HEK293 (cell line): ENCODE data around the gene ZMYM2.

Experiments
- INSM2 ChIP-seq: fragments of 450-650 bp; formaldehyde crosslinking; IDR thresholded peaks from 2 replicates; pipeline ENCODE4 v1.5.1; 2016; ENCODE audit warnings: missing biosample characterization, missing genetic modification characterization
- OSR2 ChIP-seq: fragments of 450-650 bp; formaldehyde crosslinking; IDR thresholded peaks from 2 replicates; pipeline ENCODE4 v1.5.1; 2016; ENCODE audit warnings: missing biosample characterization, missing genetic modification characterization
- PRDM1 ChIP-seq: fragments of 450-650 bp; formaldehyde crosslinking; IDR thresholded peaks from 2 replicates; pipeline ENCODE4; 2016; ENCODE audit warnings: missing biosample characterization, missing genetic modification characterization
- RBAK ChIP-seq: fragments of 450-650 bp; formaldehyde crosslinking; IDR thresholded peaks from 2 replicates; pipeline ENCODE4 v1.5.1; 2016; ENCODE audit warnings: missing biosample characterization, missing genetic modification characterization
- SETDB1 ChIP-seq: IDR thresholded peaks from one replicate; pipeline ENCODE4 v1.6.1; 2017; ENCODE audit warnings: mild to moderate bottlenecking, low read length, moderate library complexity, mixed read lengths; ENCODE audit not compliant: insufficient read length
- WT1 ChIP-seq: fragments of 450-650 bp; formaldehyde crosslinking; IDR thresholded peaks from 2 replicates; pipeline ENCODE4 v1.5.1; 2016; ENCODE audit warnings: missing biosample characterization, missing genetic modification characterization
- YY1 ChIP-seq: fragments of 450-650 bp; formaldehyde crosslinking; IDR thresholded peaks from 2 replicates; pipeline ENCODE4 v1.5.1; 2018; ENCODE audit warnings: missing biosample characterization, missing genetic modification characterization
- ZBTB11 ChIP-seq: fragments of 450-650 bp; formaldehyde crosslinking; conservative IDR thresholded peaks from 2 replicates; pipeline ENCODE4 v1.5.1; 2016; ENCODE audit warnings: low read depth, missing biosample characterization, missing genetic modification characterization
- ZBTB6 ChIP-seq: fragments of 450-650 bp; formaldehyde crosslinking; IDR thresholded peaks from 2 replicates; pipeline ENCODE4 v1.5.1; 2017; ENCODE audit warnings: missing biosample characterization, missing genetic modification characterization
- ZEB2 ChIP-seq: fragments of 450-650 bp; formaldehyde crosslinking; IDR thresholded peaks from 2 replicates; pipeline ENCODE4 v1.5.1; 2016; ENCODE audit warnings: missing biosample characterization, missing genetic modification characterization
- ZFHX2 ChIP-seq: fragments of 450-650 bp; formaldehyde crosslinking; conservative IDR thresholded peaks from 2 replicates; pipeline ENCODE4 v1.5.1; 2016; ENCODE audit warnings: missing biosample characterization, missing genetic modification characterization
- ZFP37 ChIP-seq: fragments of 450-650 bp; formaldehyde crosslinking; IDR thresholded peaks from 2 replicates; pipeline ENCODE4 v1.5.1; 2016; ENCODE audit warnings: missing biosample characterization, missing genetic modification characterization
- ZFP69B ChIP-seq: fragments of 450-650 bp; formaldehyde crosslinking; IDR thresholded peaks from 2 replicates; pipeline ENCODE4 v1.5.1; 2016; ENCODE audit warnings: missing biosample characterization, missing genetic modification characterization
- ZIC2 ChIP-seq: fragments of 450-650 bp; formaldehyde crosslinking; IDR thresholded peaks from 2 replicates; pipeline ENCODE4 v1.5.1; 2016; ENCODE audit warnings: missing biosample characterization, missing genetic modification characterization
- ZNF16 ChIP-seq: fragments of 450-650 bp; formaldehyde crosslinking; IDR thresholded peaks from 2 replicates; pipeline ENCODE4 v1.5.1; 2016; ENCODE audit warnings: low read depth, missing biosample characterization, missing genetic modification characterization
- ZNF174 ChIP-seq: fragments of 450-650 bp; formaldehyde crosslinking; IDR thresholded peaks from 2 replicates; pipeline ENCODE4 v1.5.0; 2017; ENCODE audit warnings: missing biosample characterization, mild to moderate bottlenecking, missing genetic modification characterization
- ZNF2 ChIP-seq: fragments of 450-650 bp; formaldehyde crosslinking; IDR thresholded peaks from 2 replicates; pipeline ENCODE4 v1.5.1; 2016; ENCODE audit warnings: missing biosample characterization, missing genetic modification characterization
- ZNF223 ChIP-seq: fragments of 450-650 bp; formaldehyde crosslinking; IDR thresholded peaks from 2 replicates; pipeline ENCODE4 v1.5.1; 2016; ENCODE audit warnings: missing biosample characterization, missing genetic modification characterization
- ZNF239 ChIP-seq: fragments of 450-650 bp; formaldehyde crosslinking; IDR thresholded peaks from 2 replicates; pipeline ENCODE4 v1.5.1; 2016; ENCODE audit warnings: missing biosample characterization, missing genetic modification characterization
- ZNF280D ChIP-seq: fragments of 450-650 bp; formaldehyde crosslinking; IDR thresholded peaks from 2 replicates; pipeline ENCODE4 v1.5.1; 2016; ENCODE audit warnings: missing biosample characterization, missing genetic modification characterization
- ZNF302 ChIP-seq: fragments of 450-650 bp; formaldehyde crosslinking; IDR thresholded peaks from 2 replicates; pipeline ENCODE4 v1.5.1; 2016; ENCODE audit warnings: missing biosample characterization, missing genetic modification characterization, low read depth
- ZNF335 ChIP-seq: fragments of 450-650 bp; formaldehyde crosslinking; conservative IDR thresholded peaks from 2 replicates; pipeline ENCODE4 v1.5.1; 2016; ENCODE audit warnings: missing biosample characterization, missing genetic modification characterization
- ZNF366 ChIP-seq: fragments of 450-650 bp; formaldehyde crosslinking; conservative IDR thresholded peaks from 2 replicates; pipeline ENCODE4 v1.5.1; 2016; ENCODE audit warnings: missing biosample characterization, missing genetic modification characterization
- ZNF626 ChIP-seq: fragments of 450-650 bp; sonication (Bioruptor Pico); formaldehyde crosslinking; IDR thresholded peaks from 2 replicates; pipeline ENCODE4 v1.5.1; 2018; ENCODE audit warnings: missing biosample characterization, missing genetic modification characterization, inconsistent platforms
- ZNF660 ChIP-seq: fragments of 450-650 bp; IDR thresholded peaks from 2 replicates; pipeline ENCODE4 v1.5.1; 2018; ENCODE audit warnings: missing biosample characterization, mild to moderate bottlenecking, missing genetic modification characterization
- ZNF776 ChIP-seq: fragments of 450-650 bp; formaldehyde crosslinking; IDR thresholded peaks from 2 replicates; pipeline ENCODE4 v1.5.0; 2017; ENCODE audit warnings: missing biosample characterization, missing genetic modification characterization, borderline replicate concordance
- ZNF777 ChIP-seq: fragments of 450-650 bp; formaldehyde crosslinking; IDR thresholded peaks from 2 replicates; pipeline ENCODE4 v1.5.1; 2017; ENCODE audit warnings: missing biosample characterization, missing genetic modification characterization, borderline replicate concordance
- ZNF843 ChIP-seq: fragments of 450-650 bp; formaldehyde crosslinking; IDR thresholded peaks from 2 replicates; pipeline ENCODE4 v1.5.1; 2016; ENCODE audit warnings: missing biosample characterization, missing genetic modification characterization
- ZSCAN30 ChIP-seq: fragments of 450-650 bp; IDR thresholded peaks from 2 replicates; pipeline ENCODE4 v1.5.1; 2018; ENCODE audit warnings: missing biosample characterization, mild to moderate bottlenecking, missing genetic modification characterization, moderate library complexity

Gene ZMYM2

GRCh38 chr13:20127562-20128458, 169.3 kb downstream of the ZMYM2 start (continued):
- peak; percentile 65 for TF ChIP-seq ZBTB11 (tag by site-specific recombination)
- peak; percentile 46; the same call in 1 of the 2 replicates for TF ChIP-seq YY1 (tag by site-specific recombination)
- TF ChIP-seq ZNF776 = no peak
- TF ChIP-seq ZNF16 = no peak
- TF ChIP-seq ZFP69B = peak; percentile 44; the same call in 1 of the 2 replicates
- TF ChIP-seq ZNF660 (tag by site-specific recombination) = peak; percentile 57; the same call in 1 of the 2 replicates
- no peak for TF ChIP-seq ZNF302 (tag by site-specific recombination)
- no peak; the same call in 1 of the 2 replicates for TF ChIP-seq ZBTB6 (tag by site-specific recombination)
- no peak for TF ChIP-seq ZNF843 (tag by site-specific recombination)
- TF ChIP-seq SETDB1 = no peak
- TF ChIP-seq ZNF239 (tag by site-specific recombination) = 0 out of 2 replicates have a peak, but pooled peaks have one; percentile 13
- TF ChIP-seq ZFP37 (tag by site-specific recombination) = 0 out of 2 replicates have a peak, but pooled peaks have one; percentile 64
- 0 out of 2 replicates have a peak, but pooled peaks have one; percentile 16 for TF ChIP-seq INSM2 (tag by site-specific recombination)
- peak; percentile 44; the same call in 1 of the 2 replicates for TF ChIP-seq ZNF2
- no peak for TF ChIP-seq RBAK (tag by site-specific recombination)
- no peak for TF ChIP-seq ZNF366
- TF ChIP-seq WT1 = peak; percentile 44; the same call in 1 of the 2 replicates
- TF ChIP-seq ZNF335 (tag by site-specific recombination) = peak; percentile 96
- peak; percentile 85 for TF ChIP-seq ZFHX2
- TF ChIP-seq ZIC2 (tag by site-specific recombination) = peak; percentile 53
- peak; percentile 15; the same call in 1 of the 2 replicates for TF ChIP-seq ZSCAN30 (tag by site-specific recombination)
- no peak for TF ChIP-seq ZNF280D (tag by site-specific recombination)
- no peak for TF ChIP-seq ZNF174 (tag by site-specific recombination)
- TF ChIP-seq ZNF626 (tag by site-specific recombination) = no peak
- TF ChIP-seq OSR2 (tag by site-specific recombination) = no peak; the same call in 1 of the 2 replicates
- peak; percentile 31; the same call in 1 of the 2 replicates for TF ChIP-seq PRDM1 (tag by site-specific recombination)
- TF ChIP-seq ZNF777 (tag by site-specific recombination) = 0 out of 2 replicates have a peak, but pooled peaks have one; percentile 13
- TF ChIP-seq ZEB2 (tag by site-specific recombination) = peak; percentile 74
- TF ChIP-seq ZNF223 (tag by site-specific recombination) = no peak
